ENCODE measurements around the gene CMTM3.

- TF ChIP-seq CTCF (IDR thresholded peaks at IDR 0.05): no peak
- TF ChIP-seq POLR2A (IDR thresholded peaks at IDR 0.05): no peak
These were observed 15.3 kb downstream of the CMTM3 start for GRCh38 chr16:66619534-66620428.
